ENCODE data around the gene AUTS2. TPM values are rescaled to one million over a fixed set of nuclear protein-coding genes. Genes with fewer than 3 reads are reported as not detected.

Gene AUTS2
- total and polyA plus RNA-seq, 4 donors, result 4.9 to 24.4 (median 7.0) TPM

GRCh38 chr7:70131817-70132216 lies 533.5 kb downstream of the AUTS2 start:
- Histone ChIP-seq H3K9me3 (ENCODE audit: control insufficient read depth in 4 of 4, low read length in 3 of 4) (no peaks in the 10 kb centered on the region), H3K36me3 (ENCODE audit: control insufficient read depth in 4 of 4, insufficient read depth in 3 of 4, low read depth in 1 of 4, low read length in 3 of 4) (no peaks in the 10 kb centered on the region), H3K27me3 (ENCODE audit: control insufficient read depth in 4 of 4, insufficient read depth in 4 of 4, low read length in 3 of 4) (no peaks in the 10 kb centered on the region), H3K4me1 (ENCODE audit: control insufficient read depth in 4 of 4, insufficient read depth in 4 of 4, low read length in 3 of 4) (no peaks in the 10 kb centered on the region), H3K9ac (ENCODE audit: low read depth in 1 of 2, low read length in 2 of 2) (no peak overlapping the region), H3K27ac (ENCODE audit: low read depth in 1 of 2, low read length in 2 of 2) (no peak overlapping the region), H3K4me3 (ENCODE audit: low read depth in 1 of 3, low read length in 3 of 3) (no peak overlapping the region)
- 74% methylated on average over 3 of the region's 3 CpGs for WGBS
- TF ChIP-seq RAD21 (IDR thresholded peaks at IDR 0.05) (no peak), TAF1 (conservative IDR thresholded peaks at IDR 0.05) (no peak), RXRA (IDR thresholded peaks at IDR 0.05) (no peak), JUND (IDR thresholded peaks at IDR 0.05) (no peak), FOXA2 (IDR thresholded peaks at IDR 0.05) (no peak), GABPA (IDR thresholded peaks at IDR 0.05 in 1 of 2, conservative IDR thresholded peaks at IDR 0.05 in 1 of 2) (no peak), EGR1 (IDR thresholded peaks at IDR 0.05; ENCODE audit: low read depth in 2 of 2) (no peak), YY1 (IDR thresholded peaks at IDR 0.05) (no peak), SP1 (IDR thresholded peaks at IDR 0.05) (no peak)
- TF ChIP-seq, protein P1, sequence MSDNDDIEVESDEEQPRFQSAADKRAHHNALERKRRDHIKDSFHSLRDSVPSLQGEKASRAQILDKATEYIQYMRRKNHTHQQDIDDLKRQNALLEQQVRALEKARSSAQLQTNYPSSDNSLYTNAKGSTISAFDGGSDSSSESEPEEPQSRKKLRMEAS (IDR thresholded peaks at IDR 0.05), result no peak
- TF ChIP-seq, protein P2, sequence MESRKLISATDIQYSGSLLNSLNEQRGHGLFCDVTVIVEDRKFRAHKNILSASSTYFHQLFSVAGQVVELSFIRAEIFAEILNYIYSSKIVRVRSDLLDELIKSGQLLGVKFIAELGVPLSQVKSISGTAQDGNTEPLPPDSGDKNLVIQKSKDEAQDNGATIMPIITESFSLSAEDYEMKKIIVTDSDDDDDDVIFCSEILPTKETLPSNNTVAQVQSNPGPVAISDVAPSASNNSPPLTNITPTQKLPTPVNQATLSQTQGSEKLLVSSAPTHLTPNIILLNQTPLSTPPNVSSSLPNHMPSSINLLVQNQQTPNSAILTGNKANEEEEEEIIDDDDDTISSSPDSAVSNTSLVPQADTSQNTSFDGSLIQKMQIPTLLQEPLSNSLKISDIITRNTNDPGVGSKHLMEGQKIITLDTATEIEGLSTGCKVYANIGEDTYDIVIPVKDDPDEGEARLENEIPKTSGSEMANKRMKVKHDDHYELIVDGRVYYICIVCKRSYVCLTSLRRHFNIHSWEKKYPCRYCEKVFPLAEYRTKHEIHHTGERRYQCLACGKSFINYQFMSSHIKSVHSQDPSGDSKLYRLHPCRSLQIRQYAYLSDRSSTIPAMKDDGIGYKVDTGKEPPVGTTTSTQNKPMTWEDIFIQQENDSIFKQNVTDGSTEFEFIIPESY (IDR thresholded peaks at IDR 0.05), result no peak
- TF ChIP-seq, protein P3, sequence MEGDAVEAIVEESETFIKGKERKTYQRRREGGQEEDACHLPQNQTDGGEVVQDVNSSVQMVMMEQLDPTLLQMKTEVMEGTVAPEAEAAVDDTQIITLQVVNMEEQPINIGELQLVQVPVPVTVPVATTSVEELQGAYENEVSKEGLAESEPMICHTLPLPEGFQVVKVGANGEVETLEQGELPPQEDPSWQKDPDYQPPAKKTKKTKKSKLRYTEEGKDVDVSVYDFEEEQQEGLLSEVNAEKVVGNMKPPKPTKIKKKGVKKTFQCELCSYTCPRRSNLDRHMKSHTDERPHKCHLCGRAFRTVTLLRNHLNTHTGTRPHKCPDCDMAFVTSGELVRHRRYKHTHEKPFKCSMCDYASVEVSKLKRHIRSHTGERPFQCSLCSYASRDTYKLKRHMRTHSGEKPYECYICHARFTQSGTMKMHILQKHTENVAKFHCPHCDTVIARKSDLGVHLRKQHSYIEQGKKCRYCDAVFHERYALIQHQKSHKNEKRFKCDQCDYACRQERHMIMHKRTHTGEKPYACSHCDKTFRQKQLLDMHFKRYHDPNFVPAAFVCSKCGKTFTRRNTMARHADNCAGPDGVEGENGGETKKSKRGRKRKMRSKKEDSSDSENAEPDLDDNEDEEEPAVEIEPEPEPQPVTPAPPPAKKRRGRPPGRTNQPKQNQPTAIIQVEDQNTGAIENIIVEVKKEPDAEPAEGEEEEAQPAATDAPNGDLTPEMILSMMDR (IDR thresholded peaks at IDR 0.05; ENCODE audit: low read depth, low read length, missing input control), result no peak
- DNase-seq (ENCODE audit: low spot score), result no peak

DNA sequence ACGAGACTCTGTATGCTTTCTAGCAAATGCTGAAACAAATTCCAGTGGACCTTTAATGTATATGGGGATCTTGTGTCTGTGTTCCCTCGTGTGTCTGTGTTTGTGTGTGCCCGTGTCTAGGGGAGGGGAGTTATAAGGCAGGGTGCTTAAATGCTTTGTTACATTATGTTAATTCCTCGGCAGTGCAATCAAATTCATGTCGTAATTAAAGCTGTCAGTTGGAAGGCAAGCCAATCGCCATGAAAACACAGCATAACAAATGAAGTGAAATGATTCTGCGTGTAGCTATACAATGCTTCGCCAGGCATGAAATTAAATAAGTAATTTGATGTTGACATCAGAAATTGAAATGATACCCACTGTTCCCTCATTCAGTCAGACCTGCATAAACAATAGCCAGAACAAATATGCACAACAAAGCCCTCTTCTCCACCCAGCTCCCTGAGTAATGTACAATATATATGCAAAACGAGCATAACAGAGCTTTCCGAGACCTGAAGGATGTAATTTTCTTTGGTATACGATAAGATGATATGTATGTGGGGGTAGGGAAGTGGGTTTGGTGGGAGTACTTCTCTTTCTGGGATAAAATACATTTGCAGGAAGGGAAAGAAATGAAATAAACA lies 534.1 kb downstream of the AUTS2 start:
- no peak overlapping the region for H3K9ac ChIP-seq (ENCODE audit: low read depth in 1 of 2, low read length in 2 of 2)
- no peak overlapping the region for H3K27ac ChIP-seq (ENCODE audit: low read depth in 1 of 2, low read length in 2 of 2)
- H3K4me1 ChIP-seq (ENCODE audit: control insufficient read depth in 4 of 4, insufficient read depth in 4 of 4, low read length in 3 of 4), result no peaks in the 10 kb centered on the region
- no peak overlapping the region for H3K4me3 ChIP-seq (ENCODE audit: low read depth in 1 of 3, low read length in 3 of 3)
- DNase-seq (ENCODE audit: low spot score), result no peak
- 88% methylated on average over 11 of the region's 11 CpGs for WGBS
- no peaks in the 10 kb centered on the region for H3K9me3 ChIP-seq (ENCODE audit: control insufficient read depth in 4 of 4, low read length in 3 of 4)
- H3K36me3 ChIP-seq (ENCODE audit: control insufficient read depth in 4 of 4, insufficient read depth in 3 of 4, low read depth in 1 of 4, low read length in 3 of 4), result no peaks in the 10 kb centered on the region
- TF ChIP-seq SP1 (IDR thresholded peaks at IDR 0.05), result no peak
- no peak for TF ChIP-seq RXRA (IDR thresholded peaks at IDR 0.05)
- no peak for TF ChIP-seq FOXA2 (IDR thresholded peaks at IDR 0.05)
- TF ChIP-seq, protein P3 (IDR thresholded peaks at IDR 0.05; ENCODE audit: low read depth, low read length, missing input control), result no peak
- TF ChIP-seq, protein P4, sequence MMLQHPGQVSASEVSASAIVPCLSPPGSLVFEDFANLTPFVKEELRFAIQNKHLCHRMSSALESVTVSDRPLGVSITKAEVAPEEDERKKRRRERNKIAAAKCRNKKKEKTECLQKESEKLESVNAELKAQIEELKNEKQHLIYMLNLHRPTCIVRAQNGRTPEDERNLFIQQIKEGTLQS (IDR thresholded peaks at IDR 0.05), result no peak
- no peak for TF ChIP-seq NR2F2 (IDR thresholded peaks at IDR 0.05)
- no peak for TF ChIP-seq FOXA1 (IDR thresholded peaks at IDR 0.05)
- TF ChIP-seq, protein P1 (IDR thresholded peaks at IDR 0.05), result no peak
- no peak for TF ChIP-seq YY1 (IDR thresholded peaks at IDR 0.05)
- TF ChIP-seq TAF1 (conservative IDR thresholded peaks at IDR 0.05), result no peak
- TF ChIP-seq, protein P2 (IDR thresholded peaks at IDR 0.05), result no peak
- no peak for TF ChIP-seq JUND (IDR thresholded peaks at IDR 0.05)
- TF ChIP-seq GABPA (IDR thresholded peaks at IDR 0.05 in 1 of 2, conservative IDR thresholded peaks at IDR 0.05 in 1 of 2), result no peak
- TF ChIP-seq HNF4G (IDR thresholded peaks at IDR 0.05), result no peak
- no peak for TF ChIP-seq HNF4A (conservative IDR thresholded peaks at IDR 0.05)
- no peak for TF ChIP-seq REST (IDR thresholded peaks at IDR 0.05)
- no peak for TF ChIP-seq EGR1 (IDR thresholded peaks at IDR 0.05; ENCODE audit: low read depth in 2 of 2)
- TF ChIP-seq RAD21 (IDR thresholded peaks at IDR 0.05), result no peak
- H3K27me3 ChIP-seq (ENCODE audit: control insufficient read depth in 4 of 4, insufficient read depth in 4 of 4, low read length in 3 of 4), result no peaks in the 10 kb centered on the region
